Hindlimb muscle (tissue), 1 donor: ENCODE results near the gene ME3. TPM values are rescaled to one million over a fixed set of nuclear protein-coding genes. Genes with fewer than 3 reads are reported as not detected.
A peak's percentile ranks its signal among the peaks of the same experiment; 100 is the strongest.

Experiments used
- DNase-seq: peaks from one replicate; pipeline ENCODE4 v3.0.0-alpha.2; 2013
- polyA plus RNA-seq: library from polyadenylated mRNA; unstranded; fragments of 120-200 nt; gene quantifications from one replicate; pipeline ENCODE4 v1.2.1, GENCODE V29; 2013; ENCODE audit not compliant: insufficient read length

ME3 gene
- polyA plus RNA-seq: 10.9 TPM

- DNase-seq: peak; percentile 65
Observed at GRCh38 chr11:86672007-86672621, at the start of gene ME3. ME3 (minus strand) TSS chr11:86672616.

- no peak for DNase-seq
Observed at GRCh38 chr11:86722006-86722405, 49.6 kb upstream of the ME3 start.

- DNase-seq: no peak
Observed at GRCh38 chr11:86720546-86720945, 48.1 kb upstream of the ME3 start.

GRCh38 chr11:86719781-86720463 lies 47.5 kb upstream of the ME3 start:
- no peak for DNase-seq

GRCh38 chr11:86718999-86719398 lies 46.6 kb upstream of the ME3 start:
- no peak for DNase-seq

- DNase-seq: no peak
Observed at GRCh38 chr11:86718521-86718920, 46.1 kb upstream of the ME3 start.

GRCh38 chr11:86717817-86718501 lies 45.5 kb upstream of the ME3 start:
- DNase-seq: no peak

- no peak for DNase-seq
Observed at GRCh38 chr11:86715611-86716010, 43.2 kb upstream of the ME3 start.

GRCh38 chr11:86713552-86713951 lies 41.1 kb upstream of the ME3 start:
- DNase-seq: no peak

- DNase-seq: no peak
Observed at GRCh38 chr11:86710936-86711335, 38.5 kb upstream of the ME3 start.

- DNase-seq: no peak
Observed at GRCh38 chr11:86708669-86709068, 36.3 kb upstream of the ME3 start.

- no peak for DNase-seq
Observed at GRCh38 chr11:86706338-86707131, 34.1 kb upstream of the ME3 start.

- DNase-seq: no peak
Observed at GRCh38 chr11:86704710-86705109, 32.3 kb upstream of the ME3 start.

- no peak for DNase-seq
Observed at GRCh38 chr11:86703987-86704386, 31.6 kb upstream of the ME3 start.

GRCh38 chr11:86702220-86702983 lies 30.0 kb upstream of the ME3 start:
- DNase-seq: no peak

GRCh38 chr11:86699040-86699791 lies 26.8 kb upstream of the ME3 start:
- no peak for DNase-seq

- no peak for DNase-seq
Observed at GRCh38 chr11:86698639-86699038, 26.2 kb upstream of the ME3 start.

GRCh38 chr11:86696451-86696850 lies 24.0 kb upstream of the ME3 start:
- DNase-seq: no peak

GRCh38 chr11:86696004-86696403 lies 23.6 kb upstream of the ME3 start:
- DNase-seq: no peak

GRCh38 chr11:86695373-86695772 lies 23.0 kb upstream of the ME3 start:
- DNase-seq: no peak

- DNase-seq: no peak
Observed at GRCh38 chr11:86693518-86693917, 21.1 kb upstream of the ME3 start.

GRCh38 chr11:86692746-86693145 lies 20.3 kb upstream of the ME3 start:
- no peak for DNase-seq
